Esophagus squamous epithelium (tissue), 4 donors: Measurements from ENCODE around the gene MAGI1.

Experiments
- CTCF ChIP-seq, 6 experiments: fragments of 450-650 bp in 4 of 6; fragments of 200-600 bp in 2 of 6; sonication (generic) in 2 of 6; IDR thresholded peaks; one replicate each; pipeline ENCODE4 v1.5.1; 2016 to 2019; ENCODE audit warnings: antibody characterized with exemption in 6 of 6, mild to moderate bottlenecking in 4 of 6, moderate library complexity in 4 of 6
- POLR2A ChIP-seq, 4 donors: fragments of 450-650 bp; IDR thresholded peaks; one replicate each; pipeline ENCODE4 v1.6.1; 2017; ENCODE audit warnings: antibody characterized with exemption in 4 of 4, mild to moderate bottlenecking in 4 of 4, moderate library complexity in 3 of 4

GRCh38 chr3:65807225-65807624 lies 231.5 kb downstream of the MAGI1 start:
- no peak for TF ChIP-seq POLR2A (IDR thresholded peaks at IDR 0.05)
- TF ChIP-seq CTCF (IDR thresholded peaks at IDR 0.05): no peak
